Tibial nerve (tissue), 4 donors: ENCODE results near the gene PHOX2A.
"Not testable (repeated sequence)": the region's sequence is repeated elsewhere in the genome, so short reads cannot be mapped to it uniquely, and the experiment has no call there.

Experiments used
- EP300 ChIP-seq, 2 donors: sonication (generic); formaldehyde crosslinking; IDR thresholded peaks; one replicate each; pipeline ENCODE4 v1.6.1; 2017; ENCODE audit warnings: antibody characterized with exemption in 2 of 2, mild to moderate bottlenecking in 1 of 2
- POLR2A ChIP-seq, 2 donors: fragments of 450-650 bp; IDR thresholded peaks; one replicate each; pipeline ENCODE4 v1.6.1; 2017; ENCODE audit warnings: antibody characterized with exemption in 2 of 2, mild to moderate bottlenecking in 2 of 2, moderate library complexity in 2 of 2
- TF ChIP-seq, protein P1 (sequence below), 5 experiments: fragments of 200-600 bp in 3 of 5; fragments of 450-650 bp in 2 of 5; sonication (generic) in 3 of 5; IDR thresholded peaks; one replicate each; pipeline ENCODE4 v1.5.1; 2016 to 2019; ENCODE audit warnings: antibody characterized with exemption in 5 of 5, mild to moderate bottlenecking in 3 of 5, moderate library complexity in 2 of 5

DNA sequence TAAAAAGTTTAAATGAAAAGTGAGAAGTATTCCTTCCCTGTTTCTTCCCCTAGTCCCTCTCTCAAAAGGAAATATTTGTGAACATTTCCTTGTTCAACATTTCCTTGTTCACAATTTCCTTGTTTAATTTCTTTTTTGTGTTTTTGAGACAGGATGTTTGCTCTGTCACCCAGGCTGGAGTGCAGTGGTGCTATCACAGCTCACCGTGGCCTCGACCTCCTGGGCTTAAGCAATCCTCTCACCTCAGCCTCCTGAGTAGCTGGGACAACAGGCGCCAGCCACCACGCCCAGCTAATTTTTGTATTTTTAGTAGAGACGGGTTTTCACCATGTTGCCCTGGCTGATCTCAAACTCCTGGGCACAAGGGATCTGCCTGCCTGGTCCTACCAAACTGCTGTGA is 23.0 kb upstream of the PHOX2A start:
- TF ChIP-seq, protein P1, sequence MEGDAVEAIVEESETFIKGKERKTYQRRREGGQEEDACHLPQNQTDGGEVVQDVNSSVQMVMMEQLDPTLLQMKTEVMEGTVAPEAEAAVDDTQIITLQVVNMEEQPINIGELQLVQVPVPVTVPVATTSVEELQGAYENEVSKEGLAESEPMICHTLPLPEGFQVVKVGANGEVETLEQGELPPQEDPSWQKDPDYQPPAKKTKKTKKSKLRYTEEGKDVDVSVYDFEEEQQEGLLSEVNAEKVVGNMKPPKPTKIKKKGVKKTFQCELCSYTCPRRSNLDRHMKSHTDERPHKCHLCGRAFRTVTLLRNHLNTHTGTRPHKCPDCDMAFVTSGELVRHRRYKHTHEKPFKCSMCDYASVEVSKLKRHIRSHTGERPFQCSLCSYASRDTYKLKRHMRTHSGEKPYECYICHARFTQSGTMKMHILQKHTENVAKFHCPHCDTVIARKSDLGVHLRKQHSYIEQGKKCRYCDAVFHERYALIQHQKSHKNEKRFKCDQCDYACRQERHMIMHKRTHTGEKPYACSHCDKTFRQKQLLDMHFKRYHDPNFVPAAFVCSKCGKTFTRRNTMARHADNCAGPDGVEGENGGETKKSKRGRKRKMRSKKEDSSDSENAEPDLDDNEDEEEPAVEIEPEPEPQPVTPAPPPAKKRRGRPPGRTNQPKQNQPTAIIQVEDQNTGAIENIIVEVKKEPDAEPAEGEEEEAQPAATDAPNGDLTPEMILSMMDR (IDR thresholded peaks at IDR 0.05), result not testable (repeated sequence)
- TF ChIP-seq POLR2A, EP300 (IDR thresholded peaks at IDR 0.05): not testable (repeated sequence)
